Body of pancreas (tissue), 4 donors: Measurements from ENCODE around the gene TCHP.

Experiments
- CTCF ChIP-seq, 7 experiments: fragments of 450-650 bp in 4 of 7; fragments of 200-600 bp in 3 of 7; sonication (generic) in 3 of 7; IDR thresholded peaks; one replicate each; pipeline ENCODE4 v1.5.1; 2016 to 2019; ENCODE audit warnings: antibody characterized with exemption in 7 of 7
- POLR2A ChIP-seq, 3 donors: fragments of 450-650 bp; IDR thresholded peaks; one replicate each; pipeline ENCODE4 v1.6.1; 2016; ENCODE audit warnings: antibody characterized with exemption in 3 of 3, mild to moderate bottlenecking in 2 of 3

GRCh38 chr12:109914461-109914860 lies 14.4 kb downstream of the TCHP start:
- TF ChIP-seq CTCF (IDR thresholded peaks at IDR 0.05) (no peak), POLR2A (IDR thresholded peaks at IDR 0.05) (no peak)
